HG02763 (cell line): ENCODE measurements around the gene TMEM255B.
"Not testable (repeated sequence)": the region's sequence is repeated elsewhere in the genome, so short reads cannot be mapped to it uniquely, and the experiment has no call there.

ENCODE experiments used
- ATAC-seq: cut with Tn5 transposase; IDR thresholded peaks from one replicate; pipeline ENCODE4 v1.9.1; 2021; ENCODE audit warnings: mild to moderate bottlenecking, moderate library complexity; ENCODE audit not compliant: unreplicated experiment

TMEM255B gene

GRCh38 chr13:113748101-113748861 is 10.7 kb upstream of the TMEM255B start:
- no peak for ATAC-seq

- no peak for ATAC-seq
Observed at GRCh38 chr13:113748862-113749451, 10.1 kb upstream of the TMEM255B start.

GRCh38 chr13:113749507-113749906 is 9.5 kb upstream of the TMEM255B start:
- no peak for ATAC-seq

- ATAC-seq: no peak
Observed at GRCh38 chr13:113749967-113750366, 9.1 kb upstream of the TMEM255B start.

- no peak for ATAC-seq
Observed at GRCh38 chr13:113750554-113751399, 8.2 kb upstream of the TMEM255B start.

GRCh38 chr13:113751491-113751890 is 7.5 kb upstream of the TMEM255B start:
- no peak for ATAC-seq

GRCh38 chr13:113752211-113752986 is 6.6 kb upstream of the TMEM255B start:
- not testable (repeated sequence) for ATAC-seq

- no peak for ATAC-seq
Observed at GRCh38 chr13:113753171-113753570, 5.9 kb upstream of the TMEM255B start.

GRCh38 chr13:113754242-113754641 is 4.8 kb upstream of the TMEM255B start:
- no peak for ATAC-seq

GRCh38 chr13:113754691-113755090 is 4.3 kb upstream of the TMEM255B start:
- ATAC-seq: no peak

GRCh38 chr13:113756441-113757097 is 2.5 kb upstream of the TMEM255B start:
- ATAC-seq: no peak

- ATAC-seq: no peak
Observed at GRCh38 chr13:113759525-113760137, 605 bp downstream of the TMEM255B start.

- ATAC-seq: no peak
Observed at GRCh38 chr13:113761136-113761535, 2.1 kb downstream of the TMEM255B start.

- ATAC-seq: no peak
Observed at GRCh38 chr13:113762075-113762474, 3.0 kb downstream of the TMEM255B start.

GRCh38 chr13:113762538-113762937 is 3.5 kb downstream of the TMEM255B start:
- ATAC-seq: no peak

- no peak for ATAC-seq
Observed at GRCh38 chr13:113763254-113763653, 4.2 kb downstream of the TMEM255B start.

- ATAC-seq: no peak
Observed at GRCh38 chr13:113763961-113764792, 5.2 kb downstream of the TMEM255B start.

GRCh38 chr13:113764793-113765563 is 6.0 kb downstream of the TMEM255B start:
- no peak for ATAC-seq
